GM19467 (cell line): Measurements from ENCODE around the gene CCNT2.
A peak's percentile ranks its signal among the peaks of the same experiment; 100 is the strongest.
"Not testable (repeated sequence)": the region's sequence is repeated elsewhere in the genome, so short reads cannot be mapped to it uniquely, and the experiment has no call there.

Experiments
- ATAC-seq: cut with Tn5 transposase; IDR thresholded peaks from one replicate; pipeline ENCODE4 v1.9.1; 2021; ENCODE audit warnings: mild to moderate bottlenecking, moderate library complexity; ENCODE audit not compliant: unreplicated experiment

CCNT2 gene

DNA sequence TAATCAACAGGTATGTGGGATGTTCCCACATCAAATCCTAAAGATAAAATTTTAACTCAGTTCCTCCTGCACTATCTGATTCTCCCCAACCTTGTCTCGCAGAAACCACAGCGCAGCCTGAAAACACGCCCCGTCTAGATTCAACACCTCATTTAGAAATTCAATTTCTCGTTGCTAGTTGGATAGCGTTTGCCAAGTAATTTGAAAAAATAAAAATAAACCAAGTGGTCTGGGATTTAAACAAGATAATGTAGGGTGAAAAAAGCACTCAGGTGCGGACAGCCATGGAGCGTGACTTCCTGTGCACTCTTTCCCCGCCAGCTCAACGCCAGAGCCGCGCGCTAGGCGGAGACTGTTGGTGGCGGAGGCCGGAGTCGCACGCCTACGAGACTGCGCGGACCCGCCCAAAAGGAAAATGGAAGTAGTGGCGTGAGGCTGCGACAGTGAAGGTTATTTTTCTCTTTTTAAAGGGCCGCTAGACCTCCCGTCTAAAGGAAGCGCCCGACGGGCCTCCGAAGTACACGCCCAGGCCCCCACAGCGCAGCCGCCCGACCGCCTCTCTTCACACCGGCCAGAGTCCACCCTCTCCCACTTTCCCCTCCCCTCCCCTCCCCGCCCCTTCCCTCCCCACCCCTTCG is 615 bp upstream of the CCNT2 start:
- ATAC-seq: peak; percentile 76

DNA sequence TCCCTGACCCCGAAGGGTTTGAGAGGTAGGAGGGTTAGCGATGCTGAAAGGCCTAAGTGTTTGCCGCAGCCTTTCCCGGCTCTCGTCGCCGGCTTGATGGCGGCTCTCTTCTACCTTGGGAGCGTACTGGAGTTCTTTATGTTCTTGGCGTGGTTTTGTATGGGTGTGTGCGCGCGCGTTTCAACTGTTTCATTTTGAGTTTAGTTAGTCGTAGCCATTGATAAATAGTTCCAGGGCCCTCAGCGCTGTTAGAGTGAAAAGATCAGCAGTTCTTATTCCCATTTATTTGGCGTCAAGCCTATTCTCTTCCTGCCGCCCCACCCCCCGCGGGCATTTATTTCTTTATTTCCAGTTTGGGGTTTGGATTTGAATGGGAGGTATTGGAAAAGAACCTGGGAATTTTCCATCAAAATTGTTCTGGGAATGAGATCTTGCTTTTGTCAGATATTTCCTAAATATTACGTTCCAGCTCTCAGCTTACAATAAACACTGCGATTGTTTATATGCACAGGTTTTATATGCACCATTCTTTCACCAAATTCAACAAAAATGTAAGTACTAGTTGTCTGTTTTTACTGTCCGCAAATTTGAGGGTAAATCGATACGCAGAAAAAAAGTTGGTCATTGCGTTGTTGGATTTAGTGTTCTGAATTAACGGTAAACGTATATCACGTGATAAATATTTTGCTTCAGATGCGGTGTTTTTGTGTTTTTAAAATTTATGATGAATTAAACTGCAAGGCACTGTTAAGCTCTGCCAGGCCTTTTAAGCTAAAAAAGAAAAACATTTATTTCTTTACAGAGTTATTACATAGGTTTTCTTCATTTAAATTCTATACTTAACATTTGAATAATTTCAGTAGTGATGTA is 954 bp downstream of the CCNT2 start:
- ATAC-seq: no peak

DNA sequence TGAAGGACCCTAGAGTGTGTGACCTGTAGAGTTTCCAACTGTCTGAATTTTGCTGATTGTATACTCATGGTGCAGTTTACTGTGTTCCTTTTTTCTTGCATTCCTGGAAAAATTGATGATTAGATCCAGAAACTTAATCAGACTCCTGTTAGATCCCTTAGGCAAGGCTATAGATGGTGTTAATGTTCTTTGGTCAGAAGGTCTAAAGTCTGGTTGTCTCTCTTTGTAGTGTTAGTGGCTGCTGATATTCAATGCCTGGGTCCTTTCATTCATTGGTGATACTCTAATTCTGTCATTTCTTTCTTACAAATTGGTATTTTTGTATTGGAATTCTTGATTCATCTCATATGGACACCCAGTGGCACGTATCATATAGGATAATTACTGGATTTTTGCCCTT is 6.3 kb downstream of the CCNT2 start:
- ATAC-seq: no peak

DNA sequence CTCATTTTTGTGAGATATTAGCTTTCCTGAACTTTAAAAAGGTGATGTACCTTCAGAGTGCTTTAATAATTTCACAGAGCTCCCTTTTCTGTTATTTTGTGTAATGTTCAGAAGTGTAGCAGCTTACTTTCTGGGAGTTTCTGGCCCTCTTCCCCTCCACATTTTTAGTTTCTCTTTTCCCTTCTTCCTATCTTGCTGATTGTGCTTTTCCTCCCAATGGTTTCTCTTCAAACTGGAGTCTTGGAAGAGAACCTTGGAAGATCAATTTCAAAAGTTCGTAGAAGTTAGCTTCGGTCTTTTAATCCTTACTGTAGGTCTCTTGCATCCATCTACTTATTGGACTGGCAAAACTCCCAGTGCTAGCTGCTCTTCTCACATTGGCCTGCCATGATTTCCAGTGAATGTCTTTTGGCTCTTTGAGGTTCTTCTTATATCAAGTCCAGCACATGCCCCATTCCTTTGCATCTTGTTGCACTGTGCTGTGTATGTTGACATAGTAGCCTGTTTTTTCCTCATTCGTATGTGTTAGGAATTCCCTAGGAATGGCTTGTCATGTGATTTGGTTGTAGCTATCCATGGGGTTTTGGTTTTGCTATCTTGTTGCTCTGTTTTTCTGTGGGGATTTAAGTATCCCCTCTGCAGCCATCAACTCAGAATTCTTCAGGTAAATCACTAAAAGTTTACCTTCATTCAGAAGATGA is 7.8 kb downstream of the CCNT2 start:
- ATAC-seq: no peak

DNA sequence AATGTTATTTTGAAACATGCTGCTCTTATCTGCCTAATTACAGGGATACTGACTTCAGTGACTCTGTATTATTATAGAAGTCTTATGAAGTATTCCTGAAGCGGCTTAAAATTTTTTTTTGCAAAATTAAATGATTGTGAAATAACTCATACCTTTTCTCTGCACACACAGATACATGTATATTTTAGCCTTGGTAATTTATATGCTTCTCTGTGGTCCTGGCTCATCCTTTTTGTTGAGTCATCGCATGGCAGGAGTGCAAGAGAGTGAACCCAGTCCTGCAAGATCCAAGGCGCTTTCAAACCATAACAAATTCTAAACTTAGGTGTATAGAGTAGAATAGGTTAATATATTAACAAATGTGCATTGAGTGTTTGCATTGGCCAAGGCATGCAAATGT is 8.6 kb downstream of the CCNT2 start:
- ATAC-seq: no peak

DNA sequence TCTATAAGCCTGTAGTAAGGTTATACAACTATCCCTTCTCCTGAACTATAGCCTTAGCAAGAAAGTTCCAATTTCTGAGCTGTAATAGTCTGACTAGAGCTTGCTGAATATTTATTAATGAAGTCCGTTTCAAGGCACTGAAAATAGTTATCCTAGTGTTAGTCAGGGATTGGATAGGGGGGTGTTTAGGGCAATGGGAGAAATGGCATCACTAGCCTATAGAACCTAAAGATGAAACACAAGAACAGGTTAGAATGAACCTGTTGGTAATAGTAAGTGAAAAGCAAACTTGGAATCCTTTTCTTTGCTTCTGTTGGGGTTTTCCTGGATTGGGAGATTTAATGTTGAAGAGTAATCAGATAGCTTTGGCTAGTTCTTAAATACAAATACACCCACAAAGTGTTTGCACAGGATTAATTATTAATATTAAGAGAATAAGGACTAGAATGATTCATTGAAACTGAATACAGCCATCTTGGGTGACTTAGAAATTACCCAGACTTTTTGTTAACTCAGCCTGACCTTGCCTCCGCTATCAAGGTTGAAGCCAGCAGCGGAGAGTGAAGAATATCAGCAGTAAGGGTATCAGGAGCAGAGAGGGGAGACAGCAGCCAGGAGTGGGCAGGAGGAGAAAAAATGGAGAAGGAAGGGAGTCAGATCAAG is 14.4 kb downstream of the CCNT2 start:
- no peak for ATAC-seq

DNA sequence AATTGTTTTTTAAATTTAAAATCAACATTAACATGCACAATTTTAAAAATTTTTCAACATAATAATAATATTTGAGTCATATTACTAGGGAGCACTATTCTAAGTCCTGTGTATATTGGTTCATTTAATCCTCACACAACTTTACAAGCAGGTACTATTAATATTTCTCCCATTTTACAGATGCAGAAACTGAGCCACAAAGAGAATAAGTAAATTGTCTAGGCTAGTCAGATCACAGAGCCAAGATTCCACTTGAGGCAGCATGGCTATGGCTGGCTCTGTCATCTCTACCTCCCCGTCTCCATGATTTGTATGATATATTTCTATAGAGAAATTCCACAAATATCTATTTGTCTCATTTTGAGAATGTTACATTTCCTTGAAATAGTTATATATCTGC is 15.1 kb downstream of the CCNT2 start:
- no peak for ATAC-seq

DNA sequence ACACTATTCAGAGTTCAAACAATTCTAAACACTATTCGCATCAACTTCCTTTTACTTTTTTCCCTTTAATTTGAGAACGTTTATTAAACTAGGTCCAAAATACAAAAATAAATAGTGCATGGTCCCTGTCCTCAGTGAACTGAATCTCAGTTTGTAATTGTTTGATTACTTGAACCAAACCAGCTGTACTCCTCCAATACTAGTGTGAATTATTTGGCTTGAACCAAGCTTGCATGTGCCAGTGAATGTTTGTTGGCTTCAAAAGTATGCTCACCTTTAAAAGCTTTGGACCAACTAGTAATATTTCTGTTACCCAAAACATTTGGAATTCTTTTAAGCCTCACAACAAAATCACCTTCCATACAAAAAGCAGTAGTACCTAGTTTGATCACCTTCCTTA is 15.5 kb downstream of the CCNT2 start:
- ATAC-seq: no peak

DNA sequence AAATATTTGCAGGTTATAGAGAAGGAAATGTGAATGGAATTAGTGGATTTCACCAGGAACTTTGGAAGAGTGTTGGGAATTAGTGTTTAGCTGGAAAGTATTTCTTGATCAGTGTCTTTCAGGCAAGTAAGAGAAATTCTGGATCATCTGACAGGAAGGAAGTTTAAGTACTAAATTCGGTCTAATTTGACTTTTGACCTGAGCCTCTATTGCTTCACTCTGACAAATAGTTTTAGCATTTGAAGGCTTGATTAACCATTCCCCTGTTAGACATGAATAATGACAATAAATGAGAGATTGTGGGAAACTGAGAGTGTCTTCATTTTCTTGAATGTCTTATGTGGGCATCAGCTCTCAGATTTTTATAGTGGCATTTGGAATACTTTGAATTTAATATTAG is 16.0 kb downstream of the CCNT2 start:
- ATAC-seq: no peak

DNA sequence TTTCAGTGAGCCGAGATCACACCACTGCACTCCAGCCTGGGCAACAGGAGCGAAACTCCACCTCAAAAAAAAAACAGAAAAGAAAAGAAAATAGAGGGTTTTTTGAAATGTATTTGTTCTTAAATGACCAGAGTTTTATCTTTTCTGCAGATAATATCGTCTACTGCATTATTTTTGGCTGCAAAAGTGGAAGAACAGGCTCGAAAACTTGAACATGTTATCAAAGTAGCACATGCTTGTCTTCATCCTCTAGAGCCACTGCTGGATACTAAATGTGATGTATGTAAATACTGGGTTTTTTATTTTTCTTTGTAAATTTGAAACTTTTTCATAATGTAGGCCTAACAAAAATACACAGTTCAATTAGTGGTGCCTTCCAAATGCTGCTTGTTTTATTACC is 18.1 kb downstream of the CCNT2 start:
- ATAC-seq: no peak

DNA sequence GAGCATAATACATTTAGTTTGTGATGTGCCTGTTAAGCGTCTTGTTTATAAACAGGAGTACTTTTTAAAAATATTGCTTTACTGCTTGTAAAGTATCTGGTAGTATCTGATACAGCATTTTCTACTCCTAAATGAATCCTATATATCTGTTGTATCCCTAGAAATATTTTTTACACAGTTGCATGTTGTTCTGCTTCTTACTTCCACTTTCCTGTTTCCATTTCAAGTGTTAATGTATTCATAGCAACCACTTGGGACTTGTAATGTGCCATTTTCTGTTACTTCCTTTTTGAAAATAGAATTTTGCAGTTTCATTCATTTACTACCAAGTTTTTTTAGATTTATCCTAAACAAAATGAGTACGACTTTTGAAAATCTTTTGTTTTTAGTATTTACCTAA is 24.9 kb downstream of the CCNT2 start:
- ATAC-seq: peak; percentile 66

DNA sequence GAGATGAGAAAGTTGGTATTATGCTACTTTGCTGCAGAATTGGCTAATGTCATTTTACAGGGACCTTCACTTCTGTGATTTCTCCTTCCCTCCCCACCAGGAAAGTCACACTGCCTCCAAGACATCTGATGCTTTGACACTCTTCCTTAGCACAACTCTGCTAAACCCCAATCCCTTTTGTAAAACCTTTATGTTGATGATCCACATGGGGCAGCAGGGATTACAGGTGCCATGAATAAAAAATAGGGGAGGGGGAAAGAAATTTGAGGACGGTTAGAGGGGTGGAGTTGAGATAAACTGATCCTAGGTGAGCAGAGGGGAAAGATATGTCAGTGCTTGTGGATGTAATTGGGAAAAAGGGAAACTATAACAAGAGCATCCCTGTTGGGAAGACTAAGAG is 26.4 kb downstream of the CCNT2 start:
- no peak for ATAC-seq

DNA sequence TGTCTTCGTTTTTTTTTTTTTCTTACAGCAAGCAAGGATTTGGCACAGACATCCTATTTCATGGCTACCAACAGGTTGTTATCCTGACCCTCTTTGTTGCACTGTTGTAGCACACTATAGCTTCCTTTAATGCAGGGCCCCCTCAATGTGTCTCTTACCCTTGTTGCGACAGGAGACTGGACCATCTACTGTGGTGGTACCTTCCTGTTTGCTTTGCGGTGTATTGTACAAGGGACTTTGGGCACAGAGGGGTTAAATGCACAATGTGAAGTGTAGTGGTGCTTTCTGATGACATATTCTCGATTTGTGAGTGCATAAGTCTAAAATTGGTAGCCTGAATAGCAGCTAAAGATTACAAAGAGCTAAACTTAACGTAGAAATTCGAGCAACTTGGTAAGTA is 27.5 kb downstream of the CCNT2 start:
- ATAC-seq: no peak

DNA sequence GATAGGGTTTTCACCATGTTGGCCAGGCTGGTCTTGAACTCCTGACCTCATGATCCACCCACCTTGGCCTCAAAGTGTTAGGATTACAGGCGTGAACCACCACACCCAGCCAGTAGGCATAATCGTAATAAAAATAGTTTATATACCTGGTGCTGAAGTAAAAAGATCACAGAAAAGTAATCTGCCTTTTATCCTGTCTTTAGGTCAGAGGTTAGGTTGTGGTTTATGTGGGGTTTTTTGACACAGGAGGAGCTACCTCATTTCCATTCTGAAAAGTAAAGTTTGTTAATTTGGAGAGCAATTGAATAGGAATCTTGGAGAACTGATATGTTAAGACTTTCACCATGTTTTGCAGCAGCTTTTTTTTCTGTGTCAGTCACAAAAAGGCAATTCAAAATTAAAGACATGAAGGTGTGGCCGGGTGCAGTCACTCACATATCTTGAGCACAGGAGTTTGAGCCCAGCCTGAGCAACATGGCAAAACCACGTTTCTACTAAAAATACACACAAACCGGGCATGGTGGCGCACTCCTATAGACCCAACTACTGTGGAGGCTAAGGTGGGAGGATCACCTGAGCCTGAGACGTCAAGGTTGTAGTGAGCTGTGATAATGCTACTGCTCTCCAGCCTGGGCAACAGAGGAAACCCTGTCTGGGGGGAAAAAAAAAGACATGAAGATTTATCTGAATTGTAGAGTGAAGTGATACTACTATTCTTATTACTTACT is 31.5 kb downstream of the CCNT2 start:
- no peak for ATAC-seq

DNA sequence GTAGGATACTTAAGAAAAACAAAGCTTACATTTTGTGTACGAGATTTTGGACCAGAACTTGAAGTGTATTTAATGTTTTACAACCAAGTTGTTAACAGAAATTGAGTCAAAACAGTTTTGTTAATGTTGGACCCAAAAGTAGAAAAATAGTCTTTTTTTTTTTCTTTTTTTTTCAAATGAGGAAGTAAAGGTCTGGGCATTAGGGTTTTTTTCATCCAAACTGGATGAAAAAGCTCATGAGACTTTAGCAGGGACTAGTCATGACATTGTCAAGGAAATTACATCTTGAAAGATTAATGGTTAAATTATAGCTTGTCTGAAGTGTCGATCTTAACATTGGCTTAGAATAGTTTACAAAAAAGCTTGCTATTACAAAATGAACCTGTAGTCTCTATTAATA is 32.3 kb downstream of the CCNT2 start:
- ATAC-seq: no peak

DNA sequence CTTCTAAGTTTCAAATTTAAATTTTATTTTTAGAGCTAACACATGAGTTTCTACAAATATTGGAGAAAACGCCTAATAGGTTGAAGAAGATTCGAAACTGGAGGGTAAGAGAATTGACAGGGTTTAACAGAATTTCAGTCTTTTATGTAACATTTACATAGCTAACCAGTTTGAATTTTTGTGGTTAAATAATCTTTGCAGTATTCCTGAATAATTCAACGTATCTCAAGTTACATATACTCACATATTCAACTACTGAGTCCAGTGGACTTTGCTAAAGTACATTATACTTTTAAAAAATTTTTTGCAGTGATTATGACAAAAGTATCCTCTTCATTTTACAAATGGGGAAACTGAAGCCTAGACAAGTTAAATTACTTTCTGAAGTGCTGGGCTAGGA is 34.0 kb downstream of the CCNT2 start:
- ATAC-seq: no peak

DNA sequence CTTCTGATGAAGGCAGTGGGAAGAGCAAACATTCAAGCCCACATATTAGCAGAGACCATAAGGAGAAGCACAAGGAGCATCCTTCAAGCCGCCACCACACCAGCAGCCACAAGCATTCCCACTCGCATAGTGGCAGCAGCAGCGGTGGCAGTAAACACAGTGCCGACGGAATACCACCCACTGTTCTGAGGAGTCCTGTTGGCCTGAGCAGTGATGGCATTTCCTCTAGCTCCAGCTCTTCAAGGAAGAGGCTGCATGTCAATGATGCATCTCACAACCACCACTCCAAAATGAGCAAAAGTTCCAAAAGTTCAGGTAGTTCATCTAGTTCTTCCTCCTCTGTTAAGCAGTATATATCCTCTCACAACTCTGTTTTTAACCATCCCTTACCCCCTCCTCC is 35.4 kb downstream of the CCNT2 start:
- no peak for ATAC-seq

DNA sequence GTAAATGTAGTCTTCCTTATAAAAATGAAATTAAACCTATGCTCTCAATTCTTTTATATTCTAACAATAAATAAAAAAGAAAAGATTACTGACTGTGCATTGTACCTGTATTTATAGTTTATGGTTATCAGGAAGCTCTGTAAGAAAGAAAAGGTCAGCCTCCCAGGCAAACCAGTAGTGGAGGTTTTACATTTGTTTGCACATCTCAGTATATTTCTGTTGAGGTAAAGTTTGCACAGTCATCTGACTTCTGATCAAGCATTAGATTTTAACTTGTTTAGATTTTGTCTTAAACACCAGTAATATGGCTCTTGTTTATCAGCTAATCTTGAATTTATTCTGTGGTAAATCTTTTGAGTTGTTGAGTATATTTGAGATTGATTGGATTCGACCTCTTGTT is 37.1 kb downstream of the CCNT2 start:
- no peak for ATAC-seq

DNA sequence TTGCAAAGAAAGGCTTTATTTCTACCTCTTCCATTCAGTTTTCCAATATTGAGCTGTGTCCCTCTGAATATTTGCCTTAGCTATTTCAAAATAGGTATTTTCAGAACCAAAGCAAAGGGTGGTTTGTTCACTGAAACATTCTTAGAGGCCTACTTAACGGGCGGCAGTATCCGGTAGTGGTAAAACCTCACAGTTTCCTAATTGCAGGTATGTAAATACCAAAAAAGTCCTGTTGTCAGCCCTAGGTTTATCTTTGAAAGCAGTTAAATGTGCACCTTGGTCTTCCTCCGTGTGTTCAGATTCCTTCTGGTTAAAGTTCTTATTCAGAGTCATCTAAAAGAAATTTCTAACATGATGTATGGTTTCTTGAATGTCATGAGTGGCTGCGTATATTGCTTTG is 38.9 kb downstream of the CCNT2 start:
- no peak for ATAC-seq

DNA sequence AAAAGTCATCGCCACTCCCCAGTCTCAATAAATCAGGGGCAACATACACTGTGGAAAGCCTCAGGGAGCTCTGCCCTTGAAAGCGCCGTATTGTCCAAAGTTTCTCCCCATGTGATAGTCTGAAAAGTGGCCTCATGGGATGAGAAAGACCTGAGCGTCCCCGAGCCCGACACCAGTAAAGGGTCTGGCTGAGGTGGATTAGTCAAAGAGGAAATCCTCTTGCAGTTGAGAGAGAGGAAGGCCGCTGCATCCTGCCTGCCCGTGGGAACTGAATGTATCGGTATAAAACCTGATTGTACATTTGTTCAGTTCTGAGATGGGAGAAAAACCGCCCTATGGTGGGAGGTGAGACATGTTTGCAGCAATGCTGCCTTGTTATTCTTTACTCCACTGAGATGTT is 48.5 kb downstream of the CCNT2 start:
- not testable (repeated sequence) for ATAC-seq
